Immature natural killer cell (primary cell): Measurements from ENCODE around the gene KLHL21. TPM values are rescaled to one million over a fixed set of nuclear protein-coding genes. Genes with fewer than 3 reads are reported as not detected.

ENCODE experiments used
- DNase-seq, 3 donors: peaks; one replicate each; pipeline ENCODE4 v3.0.0; 2022; ENCODE audit warnings: mixed read lengths in 1 of 3
- H3K27ac Mint-ChIP-seq, 6 donors: one replicate each; pipeline ENCODE4 v1.8.0; 2020; ENCODE audit warnings: mixed read lengths in 6 of 6, mild to moderate bottlenecking in 5 of 6, inconsistent platforms in 4 of 6, moderate library complexity in 3 of 6
- H3K27me3 Mint-ChIP-seq, 3 donors: one replicate each; pipeline ENCODE4 v1.8.0; 2020 to 2021; ENCODE audit warnings: low read depth in 3 of 3, mild to moderate bottlenecking in 3 of 3, mixed read lengths in 3 of 3, moderate library complexity in 3 of 3, inconsistent platforms in 1 of 3
- H3K36me3 Mint-ChIP-seq, 3 donors: one replicate each; pipeline ENCODE4 v1.8.0; 2020; ENCODE audit warnings: mixed read lengths in 3 of 3, inconsistent platforms in 2 of 3, mild to moderate bottlenecking in 2 of 3
- H3K4me1 Mint-ChIP-seq, 2 donors: one replicate each; pipeline ENCODE4 v1.8.0; 2020; ENCODE audit warnings: inconsistent platforms in 2 of 2, mild to moderate bottlenecking in 2 of 2, mixed read lengths in 2 of 2, moderate library complexity in 1 of 2
- H3K4me3 Mint-ChIP-seq, 5 donors: one replicate each; pipeline ENCODE4 v1.8.0; 2020; ENCODE audit warnings: mild to moderate bottlenecking in 5 of 5, mixed read lengths in 5 of 5, inconsistent platforms in 3 of 5, moderate library complexity in 3 of 5
- H3K9me3 Mint-ChIP-seq, 6 donors: one replicate each; pipeline ENCODE4 v1.8.0; 2020; ENCODE audit warnings: mild to moderate bottlenecking in 6 of 6, mixed read lengths in 6 of 6, inconsistent platforms in 4 of 6, moderate library complexity in 3 of 6
- polyA plus RNA-seq, 3 donors: library from polyadenylated mRNA; unstranded; fragments of 300-500 nt; fragmentation: Illumina TruSeq; gene quantifications; one replicate each; pipeline ENCODE4 v1.2.3, GENCODE V29; 2021

Gene KLHL21
- polyA plus RNA-seq, 3 donors from 2014 or later: 7.6 to 19.7 (median 9.2) TPM

GRCh38 chr1:6591644-6592043, 11.0 kb downstream of the KLHL21 start:
- Mint-ChIP-seq H3K9me3 (no peaks in the 10 kb centered on the region), H3K27ac (peak overlapping the region in 4 of 6 donors; percentile 12 to 80 (median 66)), H3K36me3 (peaks cover 0 to 25% (median 0%) of the 10 kb centered on the region in 3 donors), H3K4me1 (peaks cover 40 to 57% of the 10 kb centered on the region in 2 donors), H3K27me3 (peaks cover 1 to 3% (median 3%) of the 10 kb centered on the region in 3 donors), H3K4me3 (peak overlapping the region in 4 of 5 donors; percentile 11 to 57 (median 38))
- DNase-seq: no peak

DNA sequence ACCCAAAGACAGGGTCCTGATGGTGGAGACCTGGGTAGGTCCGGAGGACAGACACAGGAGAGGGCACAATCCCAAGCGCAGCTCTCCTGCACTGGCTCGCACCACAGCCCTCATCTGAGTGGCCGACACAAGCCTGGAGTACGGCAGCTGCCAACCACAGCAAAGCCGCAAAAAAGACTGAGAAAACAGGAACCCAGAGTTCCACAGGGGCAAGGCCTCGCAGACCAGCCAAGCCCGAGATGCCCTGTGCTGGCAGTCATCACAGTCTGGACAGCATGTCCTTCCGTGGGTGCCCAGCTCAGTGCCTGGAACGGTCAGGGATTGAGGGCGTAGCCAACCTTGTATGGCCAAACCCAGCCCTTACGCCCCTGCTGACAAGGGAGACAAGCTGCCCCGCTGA, 11.4 kb downstream of the KLHL21 start:
- H3K27ac Mint-ChIP-seq: peak overlapping the region; percentile 34 to 80 (median 66)
- H3K36me3 Mint-ChIP-seq: peaks cover 0 to 21% (median 0%) of the 10 kb centered on the region in 3 donors
- H3K9me3 Mint-ChIP-seq: no peaks in the 10 kb centered on the region
- peaks cover under 1 to 3% (median 3%) of the 10 kb centered on the region in 3 donors for H3K27me3 Mint-ChIP-seq
- peak in 2 of 3 donors; percentile 36 to 37 for DNase-seq
- peak overlapping the region in 4 of 5 donors; percentile 32 to 71 (median 54) for H3K4me3 Mint-ChIP-seq
- H3K4me1 Mint-ChIP-seq: peaks cover 37 to 53% of the 10 kb centered on the region in 2 donors

DNA sequence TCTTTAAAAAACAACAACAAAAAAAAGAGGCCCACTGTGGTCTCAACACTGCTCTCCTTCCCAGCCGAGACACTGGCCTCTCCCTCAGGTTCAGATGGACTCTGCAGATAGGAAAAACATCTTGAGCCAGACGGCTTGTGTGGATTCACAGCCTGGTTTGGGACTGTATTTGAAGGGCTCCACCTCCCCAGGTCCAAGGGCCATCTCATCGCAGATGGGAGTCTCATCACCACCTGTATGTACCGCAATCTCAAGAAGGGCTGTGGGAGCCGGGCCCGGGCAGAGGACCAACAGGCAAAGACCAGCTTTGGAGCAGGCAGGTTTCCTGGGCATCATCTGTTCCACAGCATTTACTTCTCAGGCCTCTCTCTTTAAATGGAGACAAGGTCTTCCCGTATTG, 12.6 kb downstream of the KLHL21 start:
- Mint-ChIP-seq H3K27ac (no peak overlapping the region), H3K27me3 (peaks cover 0 to 3% (median 3%) of the 10 kb centered on the region in 3 donors), H3K4me3 (no peak overlapping the region), H3K36me3 (peaks cover 0 to 9% (median 0%) of the 10 kb centered on the region in 3 donors), H3K9me3 (no peaks in the 10 kb centered on the region), H3K4me1 (peaks cover 27 to 41% of the 10 kb centered on the region in 2 donors)
- DNase-seq: no peak

DNA sequence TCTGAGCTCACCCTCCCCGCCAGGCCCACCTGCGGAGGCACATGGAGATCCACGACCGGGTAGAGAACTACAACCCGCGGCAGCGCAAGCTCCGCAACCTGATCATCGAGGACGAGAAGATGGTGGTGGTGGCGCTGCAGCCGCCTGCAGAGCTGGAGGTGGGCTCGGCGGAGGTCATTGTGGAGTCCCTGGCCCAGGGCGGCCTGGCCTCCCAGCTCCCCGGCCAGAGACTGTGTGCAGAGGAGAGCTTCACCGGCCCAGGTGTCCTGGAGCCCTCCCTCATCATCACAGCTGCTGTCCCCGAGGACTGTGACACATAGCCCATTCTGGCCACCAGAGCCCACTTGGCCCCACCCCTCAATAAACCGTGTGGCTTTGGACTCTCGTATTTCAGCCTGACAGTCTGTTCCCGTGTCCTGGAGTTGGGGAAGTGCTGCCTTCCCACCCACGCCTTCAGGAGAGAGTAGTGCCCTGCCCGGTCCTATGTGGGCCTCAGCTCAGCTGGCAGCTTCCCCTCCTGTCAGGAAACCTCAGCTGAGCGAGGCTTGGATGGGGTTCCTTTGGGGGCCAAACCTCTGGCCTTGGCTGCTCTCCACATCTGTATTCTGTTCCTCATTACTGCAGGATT, 13.7 kb downstream of the KLHL21 start:
- Mint-ChIP-seq H3K4me3 (no peak overlapping the region), H3K27ac (peak overlapping the region in 1 of 6 donors; percentile 2), H3K36me3 (peaks cover 0 to 3% (median 0%) of the 10 kb centered on the region in 3 donors), H3K27me3 (peaks cover 0 to 5% (median 2%) of the 10 kb centered on the region in 3 donors), H3K9me3 (no peaks in the 10 kb centered on the region), H3K4me1 (peaks cover 31 to 43% of the 10 kb centered on the region in 2 donors)
- DNase-seq: no peak

GRCh38 chr1:6588128-6588892, 14.4 kb downstream of the KLHL21 start:
- H3K9me3 Mint-ChIP-seq: no peaks in the 10 kb centered on the region
- H3K27me3 Mint-ChIP-seq: peaks cover 0 to 5% (median 2%) of the 10 kb centered on the region in 3 donors
- no peak for DNase-seq
- H3K4me1 Mint-ChIP-seq: peaks cover 29 to 39% of the 10 kb centered on the region in 2 donors
- H3K36me3 Mint-ChIP-seq: no peaks in the 10 kb centered on the region
- no peak overlapping the region for H3K4me3 Mint-ChIP-seq
- H3K27ac Mint-ChIP-seq: peak overlapping the region in 1 of 6 donors; percentile 17

- Mint-ChIP-seq H3K4me1 (peaks cover 29 to 36% of the 10 kb centered on the region in 2 donors), H3K36me3 (no peaks in the 10 kb centered on the region), H3K27ac (peak overlapping the region in 1 of 6 donors; percentile 17), H3K27me3 (peaks cover 0 to 5% (median 2%) of the 10 kb centered on the region in 3 donors), H3K4me3 (no peak overlapping the region), H3K9me3 (no peaks in the 10 kb centered on the region)
- no peak for DNase-seq
Observed at GRCh38 chr1:6587261-6588005, 15.2 kb downstream of the KLHL21 start.

DNA sequence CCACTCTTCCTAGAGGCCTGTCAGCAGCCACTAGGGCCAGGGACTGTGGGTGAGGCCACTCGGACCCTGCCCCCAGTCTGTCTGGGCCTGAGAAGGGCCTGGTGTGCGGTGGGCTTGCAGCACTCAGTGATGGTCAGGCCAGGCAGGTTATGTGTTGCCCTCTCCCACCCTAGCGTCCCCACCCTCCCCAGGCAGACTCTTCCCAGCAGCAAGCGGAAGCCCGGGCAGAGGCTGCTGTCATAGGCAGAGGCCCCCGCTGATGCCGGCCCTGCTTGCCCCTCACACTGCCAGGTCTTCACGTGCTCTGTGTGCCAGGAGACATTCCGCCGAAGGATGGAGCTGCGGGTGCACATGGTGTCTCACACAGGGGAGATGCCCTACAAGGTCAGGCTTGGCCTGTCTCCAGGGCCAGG, 16.3 kb downstream of the KLHL21 start:
- peaks cover 26 to 36% of the 10 kb centered on the region in 2 donors for H3K4me1 Mint-ChIP-seq
- no peak overlapping the region for H3K27ac Mint-ChIP-seq
- no peaks in the 10 kb centered on the region for H3K9me3 Mint-ChIP-seq
- H3K36me3 Mint-ChIP-seq: no peaks in the 10 kb centered on the region
- no peak overlapping the region for H3K4me3 Mint-ChIP-seq
- no peak for DNase-seq
- H3K27me3 Mint-ChIP-seq: peaks cover 0 to 5% (median 4%) of the 10 kb centered on the region in 3 donors

GRCh38 chr1:6585841-6586240, 16.8 kb downstream of the KLHL21 start:
- Mint-ChIP-seq H3K36me3 (no peaks in the 10 kb centered on the region), H3K4me3 (no peak overlapping the region), H3K9me3 (no peaks in the 10 kb centered on the region), H3K27ac (no peak overlapping the region), H3K4me1 (peaks cover 26 to 36% of the 10 kb centered on the region in 2 donors), H3K27me3 (peaks cover 0 to 5% (median 4%) of the 10 kb centered on the region in 3 donors)
- no peak for DNase-seq

GRCh38 chr1:6585081-6585722, 17.5 kb downstream of the KLHL21 start:
- peaks cover 28 to 36% of the 10 kb centered on the region in 2 donors for H3K4me1 Mint-ChIP-seq
- peaks cover 0 to 5% (median 4%) of the 10 kb centered on the region in 3 donors for H3K27me3 Mint-ChIP-seq
- no peaks in the 10 kb centered on the region for H3K36me3 Mint-ChIP-seq
- H3K4me3 Mint-ChIP-seq: no peak overlapping the region
- no peaks in the 10 kb centered on the region for H3K9me3 Mint-ChIP-seq
- DNase-seq: no peak
- peak overlapping the region in 1 of 6 donors; percentile 42 for H3K27ac Mint-ChIP-seq

GRCh38 chr1:6584126-6585080, 18.3 kb downstream of the KLHL21 start:
- peaks cover 4 to 10% (median 6%) of the 10 kb centered on the region in 3 donors for H3K27me3 Mint-ChIP-seq
- H3K4me3 Mint-ChIP-seq: no peak overlapping the region
- peak overlapping the region in 2 of 6 donors; percentile 35 to 42 for H3K27ac Mint-ChIP-seq
- no peaks in the 10 kb centered on the region for H3K9me3 Mint-ChIP-seq
- H3K36me3 Mint-ChIP-seq: no peaks in the 10 kb centered on the region
- no peak for DNase-seq
- H3K4me1 Mint-ChIP-seq: peaks cover 33 to 41% of the 10 kb centered on the region in 2 donors

- H3K36me3 Mint-ChIP-seq: no peaks in the 10 kb centered on the region
- H3K4me3 Mint-ChIP-seq: peak overlapping the region in 4 of 5 donors; percentile 21 to 51 (median 44)
- DNase-seq: no peak
- H3K9me3 Mint-ChIP-seq: no peaks in the 10 kb centered on the region
- H3K27ac Mint-ChIP-seq: peak overlapping the region; percentile 61 to 84 (median 66)
- H3K27me3 Mint-ChIP-seq: peaks cover 4 to 8% (median 6%) of the 10 kb centered on the region in 3 donors
- H3K4me1 Mint-ChIP-seq: peaks cover 37 to 46% of the 10 kb centered on the region in 2 donors
Observed at GRCh38 chr1:6582370-6582769, 20.3 kb downstream of the KLHL21 start.

- Mint-ChIP-seq H3K4me3 (peak overlapping the region; percentile 51 to 97 (median 63)), H3K9me3 (no peaks in the 10 kb centered on the region), H3K27ac (peak overlapping the region; percentile 64 to 95 (median 81)), H3K36me3 (no peaks in the 10 kb centered on the region), H3K4me1 (peaks cover 37 to 46% of the 10 kb centered on the region in 2 donors), H3K27me3 (peaks cover 4 to 8% (median 6%) of the 10 kb centered on the region in 3 donors)
- DNase-seq: no peak
Observed at GRCh38 chr1:6581561-6582305, 20.9 kb downstream of the KLHL21 start.
